Measurements from ENCODE around the gene EFTUD2.

Gene EFTUD2

GRCh38 chr17:44804302-44805089 is 94.7 kb downstream of the EFTUD2 start:
- DNase-seq, result no peak

GRCh38 chr17:44801880-44802279 is 97.4 kb downstream of the EFTUD2 start:
- no peak for DNase-seq

All from inflammatory macrophage (primary cell).